HG03045 (cell line): ENCODE results near the gene EFEMP1.

ENCODE experiments used
- ATAC-seq: cut with Tn5 transposase; IDR thresholded peaks from one replicate; pipeline ENCODE4 v1.9.1; 2021; ENCODE audit warnings: mild to moderate bottlenecking, moderate library complexity; ENCODE audit not compliant: unreplicated experiment

EFEMP1 gene, protein sequence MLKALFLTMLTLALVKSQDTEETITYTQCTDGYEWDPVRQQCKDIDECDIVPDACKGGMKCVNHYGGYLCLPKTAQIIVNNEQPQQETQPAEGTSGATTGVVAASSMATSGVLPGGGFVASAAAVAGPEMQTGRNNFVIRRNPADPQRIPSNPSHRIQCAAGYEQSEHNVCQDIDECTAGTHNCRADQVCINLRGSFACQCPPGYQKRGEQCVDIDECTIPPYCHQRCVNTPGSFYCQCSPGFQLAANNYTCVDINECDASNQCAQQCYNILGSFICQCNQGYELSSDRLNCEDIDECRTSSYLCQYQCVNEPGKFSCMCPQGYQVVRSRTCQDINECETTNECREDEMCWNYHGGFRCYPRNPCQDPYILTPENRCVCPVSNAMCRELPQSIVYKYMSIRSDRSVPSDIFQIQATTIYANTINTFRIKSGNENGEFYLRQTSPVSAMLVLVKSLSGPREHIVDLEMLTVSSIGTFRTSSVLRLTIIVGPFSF

DNA sequence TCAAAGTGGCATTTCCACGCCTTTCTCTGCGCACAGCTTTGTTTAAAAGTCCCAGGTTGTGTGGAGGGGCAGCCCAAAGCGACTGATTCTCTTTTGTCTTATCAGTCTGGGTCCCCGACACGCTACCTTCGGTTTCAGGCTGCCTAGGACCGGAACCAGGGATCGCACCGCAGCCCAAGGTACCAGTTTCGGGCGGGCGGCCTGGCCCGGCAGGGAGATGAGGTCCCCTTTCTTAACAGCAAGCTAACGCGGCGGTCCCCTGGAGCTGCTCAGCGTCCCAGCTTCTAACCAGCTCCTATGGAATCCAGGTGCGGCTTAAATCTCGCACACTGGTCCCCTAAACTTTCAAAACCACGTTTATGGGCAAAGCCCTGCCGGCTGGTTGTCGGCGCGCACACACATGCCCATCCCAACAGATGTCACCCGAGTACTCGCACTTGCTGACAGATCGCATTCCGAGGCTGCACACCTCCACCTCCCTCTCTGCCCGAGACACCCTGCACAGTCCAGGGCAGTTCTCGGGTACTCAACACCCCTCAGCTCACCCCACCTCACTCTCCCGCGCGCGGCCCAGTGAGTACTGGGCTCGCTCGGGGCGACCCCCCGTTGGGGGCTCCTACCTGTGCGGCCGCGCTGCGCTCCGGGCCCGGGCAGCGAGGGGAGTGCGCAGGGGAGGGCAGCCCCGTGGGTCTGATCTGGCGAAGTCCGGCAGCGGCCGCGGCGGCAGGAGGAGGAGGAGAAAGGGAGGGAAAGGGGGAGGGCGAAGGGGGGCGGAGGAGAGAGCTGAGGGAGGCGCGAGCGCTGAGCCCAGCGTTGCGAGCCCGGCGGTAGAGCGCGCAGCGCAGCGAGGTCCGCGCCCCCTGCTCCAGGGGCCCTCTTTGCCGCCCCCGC, at the start of gene EFEMP1:
Gene EFEMP1 (minus strand): TSS at position 692 of the 891 bp plus-strand sequence. CDS start 1,342 bp downstream, outside the sequence.
- no peak for ATAC-seq

DNA sequence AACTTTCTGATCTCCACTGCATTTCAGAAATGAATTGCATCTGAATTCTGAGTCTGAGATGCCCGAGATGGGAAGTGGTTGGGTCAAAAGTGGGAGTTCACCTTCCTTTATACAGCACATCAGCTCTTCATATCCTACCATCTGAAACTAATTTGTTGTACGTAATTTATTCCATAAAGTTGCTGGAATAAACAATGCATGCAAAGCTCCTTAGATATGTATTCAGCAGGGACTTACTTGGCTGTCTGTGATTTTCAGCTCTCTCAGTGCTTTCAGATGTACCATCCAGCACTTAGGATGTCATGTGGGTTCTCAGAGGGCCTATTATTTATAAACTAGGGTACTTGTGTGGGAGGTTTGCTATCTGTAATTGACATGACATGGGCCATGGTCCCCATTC, 46.9 kb upstream of the EFEMP1 start:
- ATAC-seq: no peak

DNA sequence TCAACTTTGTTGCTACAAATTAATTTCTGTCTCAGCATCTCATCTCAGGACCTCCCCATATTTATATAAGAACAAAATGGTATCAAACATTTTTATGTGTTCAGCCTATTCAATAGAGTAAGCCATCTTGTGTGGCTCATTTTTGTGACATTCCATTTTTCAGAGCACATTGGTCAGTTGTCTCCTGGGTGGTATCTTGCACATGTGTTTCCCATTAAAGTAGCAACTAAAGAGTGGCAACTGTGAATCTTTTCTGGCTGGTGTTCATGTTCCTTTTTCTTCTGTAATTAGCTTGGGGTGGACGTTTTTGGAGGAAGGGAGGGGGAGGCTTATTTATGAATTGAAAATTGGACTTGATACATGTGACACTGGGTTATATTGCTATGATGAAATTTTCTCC, 45.4 kb upstream of the EFEMP1 start:
- no peak for ATAC-seq

DNA sequence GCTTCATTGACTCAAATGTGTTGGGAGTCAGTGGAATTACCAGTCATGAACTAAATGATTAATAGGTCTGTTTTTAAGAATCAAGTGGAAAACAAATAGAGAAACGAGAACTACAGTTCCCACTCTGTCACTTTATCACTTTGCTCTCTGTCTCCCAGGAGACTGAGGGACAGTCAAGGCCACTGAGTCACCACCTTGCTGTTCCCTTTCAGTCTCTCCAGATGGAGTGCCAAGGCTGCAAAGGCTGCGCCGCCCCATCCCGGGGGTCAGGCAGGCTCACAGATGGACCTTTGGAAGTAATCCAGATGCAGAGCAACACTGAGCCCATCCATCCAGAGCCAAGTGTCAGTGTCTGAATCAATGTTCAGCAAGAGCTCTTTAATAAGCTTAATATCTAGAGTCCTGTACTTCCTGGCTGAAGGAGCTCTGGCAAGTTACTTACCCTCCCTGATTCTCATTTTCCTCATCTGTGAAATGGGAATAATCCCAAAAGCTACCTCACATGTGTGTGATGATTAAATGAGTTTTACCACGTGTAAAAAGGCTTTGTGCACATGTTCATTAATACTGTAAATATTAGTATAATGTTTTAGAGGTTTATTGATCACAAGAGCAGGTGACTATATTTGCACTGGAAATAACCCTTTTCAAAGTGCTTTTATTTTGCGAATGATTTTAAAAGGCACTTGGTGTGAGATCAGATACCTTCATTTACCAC, 43.0 kb upstream of the EFEMP1 start:
- ATAC-seq: no peak

- ATAC-seq: no peak
Measured at GRCh38 chr2:55965966-55966365, 42.4 kb upstream of the EFEMP1 start.

DNA sequence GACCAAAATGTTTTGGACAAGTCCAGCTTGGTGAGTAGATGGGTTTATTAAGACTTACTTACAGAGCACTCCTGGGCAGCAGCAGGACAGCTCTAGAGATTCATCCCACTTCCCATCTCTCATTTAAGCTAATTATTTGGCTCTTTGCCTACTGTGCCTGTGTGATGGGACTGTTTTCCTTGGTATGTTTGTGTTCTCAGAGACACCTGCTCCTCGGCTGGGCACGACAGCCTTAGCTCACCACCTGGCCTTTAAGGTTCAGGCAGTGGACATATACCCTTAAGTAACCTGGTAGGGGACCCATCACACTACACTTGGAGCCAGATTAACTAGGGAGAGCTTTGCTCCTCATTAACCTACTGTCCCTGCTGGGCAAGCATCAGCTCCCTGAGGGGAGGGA, 41.7 kb upstream of the EFEMP1 start:
- no peak for ATAC-seq

- ATAC-seq: no peak
Measured at GRCh38 chr2:55962915-55963314, 39.3 kb upstream of the EFEMP1 start.

DNA sequence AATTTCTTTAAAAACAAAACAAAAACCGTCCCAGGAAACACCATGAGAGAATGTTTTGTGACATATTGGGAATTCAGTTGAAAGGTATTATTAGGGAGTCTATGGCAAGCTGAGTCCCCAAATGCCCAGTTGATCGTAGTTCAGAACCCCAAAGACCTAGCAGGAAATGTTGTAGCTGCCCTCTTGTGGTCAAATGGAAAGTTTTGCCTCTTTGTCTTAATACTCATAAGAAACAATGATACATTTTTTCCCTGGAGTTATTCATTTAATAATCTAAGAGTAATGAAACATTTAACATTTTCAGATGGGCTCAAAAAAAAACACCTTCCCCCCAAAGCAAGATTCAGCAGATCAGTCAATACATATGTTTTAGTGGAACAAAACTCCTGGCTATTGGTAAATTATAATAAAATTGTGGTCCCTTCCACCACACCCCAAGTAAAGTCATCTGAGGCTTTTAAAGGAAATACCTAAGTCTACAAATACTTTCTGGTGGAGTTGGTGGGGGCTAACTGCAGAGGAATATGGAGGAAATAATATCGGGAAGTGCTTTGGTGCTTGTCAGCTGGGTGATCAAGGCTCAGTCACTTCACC, 37.8 kb upstream of the EFEMP1 start:
- ATAC-seq: no peak

- ATAC-seq: no peak
Measured at GRCh38 chr2:55958756-55959155, 35.2 kb upstream of the EFEMP1 start.

DNA sequence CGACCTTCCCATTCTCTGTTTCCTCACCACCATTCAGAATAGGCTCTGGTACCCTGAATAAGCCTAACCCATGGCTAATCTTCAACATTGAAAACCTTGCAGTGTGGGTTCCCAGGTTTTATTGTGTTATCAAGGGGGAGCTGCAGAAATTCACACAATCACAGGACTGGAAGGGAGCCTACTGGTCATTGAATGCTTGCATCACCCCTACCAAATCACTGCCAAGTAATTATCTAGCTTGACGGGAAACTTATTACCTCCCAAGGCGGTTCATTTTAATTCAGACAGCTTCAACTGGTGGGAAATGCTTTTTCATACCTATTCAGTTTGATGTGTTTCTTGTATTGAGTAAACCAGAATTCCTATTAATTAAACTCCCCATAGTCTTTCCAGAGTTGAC, 33.6 kb upstream of the EFEMP1 start:
- no peak for ATAC-seq

DNA sequence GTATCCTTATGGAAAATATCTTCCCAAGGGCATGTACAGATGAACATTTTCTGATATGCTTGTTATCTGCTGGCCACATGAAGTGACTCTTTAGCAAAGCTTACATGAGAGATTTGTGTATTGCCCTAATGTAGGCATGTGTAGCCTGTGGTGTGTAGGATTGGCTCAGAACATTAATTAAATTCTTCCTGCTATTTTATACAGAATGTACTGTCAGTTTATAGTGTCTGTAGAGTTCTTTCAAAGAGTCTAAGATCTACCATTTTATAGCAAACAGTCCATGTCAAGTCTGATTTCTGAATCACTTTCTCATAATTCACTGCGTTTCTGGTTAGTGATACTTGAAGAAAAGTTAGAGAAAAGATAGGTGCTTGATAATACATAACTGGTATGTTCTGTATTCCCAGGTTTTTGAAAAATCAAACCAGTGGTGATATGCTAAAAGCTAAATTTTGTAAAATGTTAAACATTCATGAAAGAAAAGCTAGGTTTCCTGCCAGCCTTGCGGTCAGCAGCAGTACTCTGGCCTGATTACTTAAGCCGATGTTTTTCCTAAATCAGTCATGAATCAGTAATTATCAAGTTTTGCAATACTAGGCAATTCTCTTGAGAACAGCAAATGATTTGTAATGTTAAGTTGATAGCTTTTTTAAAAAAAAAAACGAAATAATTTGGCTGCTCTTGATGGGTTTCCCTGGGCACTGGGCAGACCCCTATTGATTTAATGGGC, 30.9 kb upstream of the EFEMP1 start:
- ATAC-seq: no peak

DNA sequence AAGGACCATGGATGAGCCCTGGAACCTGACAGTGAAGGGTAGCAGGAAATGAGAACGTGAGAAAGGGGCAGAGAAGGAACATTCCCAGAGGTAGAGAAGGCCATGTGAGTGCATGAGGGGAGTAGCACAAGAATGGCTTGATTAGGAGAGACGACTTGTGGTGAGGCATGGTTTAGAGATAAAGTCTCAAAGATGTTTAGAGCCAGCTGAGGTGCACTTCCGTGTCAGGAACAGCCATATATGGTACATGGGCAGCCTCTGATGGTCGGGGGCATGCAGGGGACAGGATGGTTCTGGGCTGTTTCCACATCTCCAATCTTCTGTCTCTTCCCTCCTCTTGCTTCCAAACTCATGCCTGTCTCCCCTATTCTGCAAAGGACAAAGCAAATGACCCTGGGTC, 28.8 kb upstream of the EFEMP1 start:
- ATAC-seq: no peak

- ATAC-seq: no peak
Measured at GRCh38 chr2:55951533-55951932, 28.0 kb upstream of the EFEMP1 start.

- no peak for ATAC-seq
Measured at GRCh38 chr2:55949613-55950012, 26.0 kb upstream of the EFEMP1 start.

DNA sequence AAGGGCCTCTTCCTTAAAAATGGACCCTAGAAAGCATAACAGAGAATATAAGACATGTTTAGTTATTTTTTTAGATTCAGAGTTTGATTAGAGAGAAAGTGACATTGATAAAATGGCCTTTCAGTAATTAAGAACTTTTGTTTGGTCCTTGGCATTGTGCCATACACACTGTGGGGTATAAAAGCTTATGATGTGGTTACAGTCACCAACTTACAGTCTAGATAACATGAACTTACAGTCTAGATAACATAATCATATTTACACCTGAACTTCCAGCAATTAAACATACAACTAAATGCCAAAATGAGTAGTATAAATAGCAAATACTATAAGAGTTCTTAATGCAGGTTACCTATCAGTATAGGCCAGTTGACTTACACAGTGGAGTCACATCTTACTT, 25.6 kb upstream of the EFEMP1 start:
- ATAC-seq: no peak

GRCh38 chr2:55948176-55948923, 24.8 kb upstream of the EFEMP1 start:
- no peak for ATAC-seq

DNA sequence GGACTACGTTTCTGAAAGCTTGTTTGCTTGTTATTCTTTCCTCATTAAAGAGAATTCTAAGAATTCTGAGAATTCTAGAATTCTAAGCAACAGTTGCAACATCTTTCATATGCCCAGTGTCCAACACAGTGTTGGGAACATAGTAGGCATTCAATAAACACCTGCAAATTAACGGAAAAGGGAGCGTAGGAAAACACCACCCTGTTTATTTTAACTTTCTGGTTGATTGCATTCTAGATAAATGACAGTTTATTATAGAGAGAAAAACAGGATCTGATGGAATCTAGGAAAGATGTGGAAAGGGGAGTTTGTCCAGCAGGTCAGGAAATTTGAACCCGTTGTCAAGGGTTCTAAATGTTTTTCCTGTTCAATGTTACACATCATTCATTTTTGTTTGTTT, 24.2 kb upstream of the EFEMP1 start:
- ATAC-seq: no peak

GRCh38 chr2:55946793-55947192, 23.2 kb upstream of the EFEMP1 start:
- no peak for ATAC-seq

DNA sequence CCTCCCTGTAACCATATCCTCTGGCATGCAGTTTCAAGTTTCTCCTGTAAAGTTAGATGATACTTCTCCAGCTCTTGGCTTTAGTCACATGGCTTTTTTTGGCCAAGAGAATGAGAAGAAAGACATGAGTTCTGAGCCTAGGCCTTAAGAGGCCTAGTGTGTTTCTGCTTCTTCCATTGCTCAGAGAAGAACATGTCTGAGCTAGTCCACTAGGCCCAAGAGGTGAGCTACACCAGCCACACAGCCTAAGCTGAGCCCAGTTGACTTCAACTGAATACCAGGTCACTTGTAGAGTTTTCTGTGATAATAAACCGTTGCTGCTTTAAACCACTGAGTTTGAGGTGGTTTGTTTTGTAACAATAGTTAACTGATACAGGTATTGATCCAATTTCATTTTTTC, 19.9 kb upstream of the EFEMP1 start:
- ATAC-seq: no peak
